NCI-H1417 (cell line): ENCODE results near the gene FYN.

ENCODE experiments used
- DNase-seq, 3 experiments: peaks; one replicate each; lab custom pipeline; 2025; lab: John Stamatoyannopoulos, UW

FYN gene

DNA sequence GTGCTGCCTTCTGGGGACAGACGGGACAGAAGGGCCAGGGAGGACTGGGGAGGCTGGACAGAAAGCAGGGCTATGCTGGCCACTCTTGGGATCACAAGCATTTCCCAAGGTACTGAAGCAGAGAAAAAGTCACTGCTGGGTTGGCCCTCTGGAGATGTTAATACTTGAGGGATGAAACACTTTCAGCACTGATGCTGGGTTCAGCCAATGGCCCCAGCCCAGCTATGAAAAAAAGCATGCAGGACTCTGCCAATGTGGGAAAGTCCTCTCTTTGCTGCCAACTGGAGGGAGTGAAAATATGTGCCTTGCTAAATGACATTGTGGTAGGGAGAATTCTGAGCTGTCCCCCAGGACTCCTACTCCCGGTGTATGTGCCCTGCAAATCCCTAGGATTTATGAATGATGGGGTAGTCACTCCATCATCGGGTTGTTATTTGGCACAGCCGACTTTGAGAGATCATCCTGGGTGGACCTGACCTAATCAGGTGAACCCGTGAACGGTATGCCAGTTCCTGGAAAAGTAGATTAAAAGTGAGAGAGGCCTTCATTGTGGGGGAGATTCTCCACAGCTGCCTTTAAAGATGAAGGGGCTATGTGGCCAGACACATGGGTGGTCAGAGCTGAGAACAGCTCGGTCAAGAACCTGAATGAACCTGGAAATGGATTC lies 147.7 kb downstream of the FYN start:
- no peak for DNase-seq

DNA sequence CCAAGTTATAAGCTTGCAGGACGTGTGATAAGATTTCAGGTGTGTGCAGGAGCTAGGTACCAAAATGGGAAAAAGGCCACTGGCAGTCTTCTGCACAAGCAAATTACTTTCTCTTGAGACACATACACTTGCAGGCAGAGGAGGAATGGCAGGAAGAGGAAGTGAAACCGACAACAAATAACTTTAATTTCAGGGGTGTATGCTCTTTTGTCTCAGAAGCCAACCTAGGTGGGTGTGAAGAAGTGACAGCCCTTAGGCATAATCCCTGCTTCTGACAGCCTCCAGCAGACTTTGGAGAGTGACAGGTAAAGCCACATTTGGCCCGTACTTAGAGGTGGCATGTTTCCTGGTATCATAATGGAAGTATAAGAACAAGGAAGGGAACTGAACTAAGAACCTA lies 148.7 kb downstream of the FYN start:
- no peak for DNase-seq

DNA sequence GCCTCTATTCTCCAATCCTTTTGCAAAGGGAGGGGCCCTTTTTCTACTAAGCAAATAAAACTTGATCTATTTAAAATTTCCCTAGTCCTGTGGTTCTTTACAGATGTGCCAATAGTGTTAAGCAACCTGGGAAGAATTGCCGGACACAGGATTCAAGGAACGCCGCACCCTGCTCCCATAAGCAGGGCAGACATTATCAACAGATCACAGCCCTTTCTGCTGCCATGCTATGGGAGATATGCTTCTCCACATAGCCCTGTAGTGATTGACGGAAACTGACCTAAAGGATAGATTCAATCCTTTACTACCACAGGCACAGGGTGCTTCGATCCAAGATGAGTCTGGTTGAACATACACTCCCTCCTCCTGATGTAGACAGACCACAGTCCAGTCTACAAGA lies 149.2 kb downstream of the FYN start:
- DNase-seq: no peak

DNA sequence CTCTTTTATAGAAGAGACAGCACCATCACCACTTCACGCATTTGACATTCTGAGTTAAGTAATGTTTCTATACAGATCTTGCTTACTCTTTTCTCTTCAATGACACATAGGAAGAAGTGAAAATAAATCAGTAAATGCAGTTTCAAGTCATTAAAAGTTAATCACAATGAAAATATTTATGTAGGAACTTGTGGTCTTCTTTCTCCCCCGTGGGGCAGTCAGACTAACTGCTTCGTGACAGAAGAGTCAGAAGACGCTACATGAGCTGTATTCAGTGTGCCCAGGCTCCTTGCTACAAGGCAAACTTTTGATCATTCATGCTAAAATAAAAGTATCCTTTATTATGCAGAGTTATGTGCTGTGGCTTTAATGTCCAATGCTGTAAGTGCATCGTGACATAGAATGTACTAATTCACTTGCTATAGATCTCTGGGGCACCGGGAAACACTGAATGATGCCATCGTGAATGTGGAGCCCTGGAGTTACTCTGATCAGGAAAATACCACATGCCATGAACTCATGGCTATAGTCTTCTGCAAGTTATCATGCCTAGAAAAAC lies 149.8 kb downstream of the FYN start:
- DNase-seq: no peak

DNA sequence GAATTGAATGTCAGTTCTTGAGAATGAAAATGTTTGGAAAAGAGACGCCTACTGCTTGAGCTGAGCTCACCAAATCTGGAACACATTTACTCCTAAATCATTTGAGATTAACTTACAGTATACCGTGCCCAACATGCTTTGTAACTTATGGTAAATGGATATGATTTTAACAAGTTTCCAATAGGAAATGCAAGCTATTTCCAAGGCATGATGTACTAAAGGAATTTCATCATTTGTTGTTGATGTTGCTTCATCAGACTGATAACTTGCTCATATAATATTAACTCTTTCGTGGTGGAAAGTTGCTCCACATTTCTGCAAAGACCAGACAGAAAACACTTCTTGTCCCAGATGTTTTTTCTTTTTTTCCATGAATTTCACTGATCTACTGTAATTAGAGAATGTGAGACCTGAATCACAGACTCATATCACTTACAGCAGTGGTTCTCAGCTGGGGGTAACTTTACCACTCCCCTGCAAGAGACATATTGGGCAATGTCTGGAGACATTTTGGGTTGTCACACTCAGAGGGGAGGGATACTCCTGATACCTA lies 151.0 kb downstream of the FYN start:
- DNase-seq: no peak

DNA sequence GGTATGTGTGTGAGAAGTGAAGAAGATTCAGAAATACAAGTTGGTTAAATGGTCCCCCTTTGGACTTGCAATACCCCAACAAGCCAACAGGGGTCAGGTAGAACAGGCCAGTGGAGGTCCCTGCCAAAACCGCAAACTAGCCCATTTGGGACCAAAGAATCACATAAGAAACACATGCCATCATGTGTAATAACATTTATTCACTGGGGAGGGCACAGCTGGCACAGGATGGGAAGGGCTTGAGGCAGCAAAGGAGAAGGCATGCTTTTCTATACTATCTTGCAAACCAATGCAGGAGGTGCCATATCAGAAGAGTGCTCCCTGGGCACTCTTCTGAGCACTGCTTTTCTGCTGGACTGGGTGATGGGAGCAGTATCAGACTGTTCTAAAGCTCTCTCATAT lies 151.5 kb downstream of the FYN start:
- no peak for DNase-seq

DNA sequence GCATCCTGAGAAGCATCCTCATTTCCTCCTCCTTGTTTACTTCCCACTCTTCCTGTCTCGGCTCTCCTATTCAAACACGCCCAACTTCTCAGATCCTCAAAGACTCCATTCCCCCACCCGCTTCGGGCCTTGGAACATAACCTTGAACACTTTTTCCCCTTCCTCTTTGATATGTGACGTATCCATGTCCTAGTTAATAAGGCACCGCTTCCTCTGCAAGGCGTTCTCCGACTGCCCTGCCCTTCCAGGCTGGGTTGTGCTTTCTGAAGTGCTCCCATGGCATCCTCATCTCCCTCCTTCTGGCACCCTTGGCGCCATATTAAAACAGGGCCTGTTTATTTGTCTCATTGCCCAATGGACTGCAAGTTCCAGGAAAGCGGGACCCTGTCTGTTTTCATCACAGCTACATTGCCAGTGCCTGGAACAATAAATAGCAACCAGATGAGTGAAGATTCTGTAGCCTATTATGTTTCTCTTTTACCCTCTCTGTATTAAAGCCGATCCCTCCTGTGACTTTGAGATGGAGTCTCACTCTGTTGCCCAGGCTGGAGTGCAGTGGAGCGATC lies 152.2 kb downstream of the FYN start:
- DNase-seq: no peak

DNA sequence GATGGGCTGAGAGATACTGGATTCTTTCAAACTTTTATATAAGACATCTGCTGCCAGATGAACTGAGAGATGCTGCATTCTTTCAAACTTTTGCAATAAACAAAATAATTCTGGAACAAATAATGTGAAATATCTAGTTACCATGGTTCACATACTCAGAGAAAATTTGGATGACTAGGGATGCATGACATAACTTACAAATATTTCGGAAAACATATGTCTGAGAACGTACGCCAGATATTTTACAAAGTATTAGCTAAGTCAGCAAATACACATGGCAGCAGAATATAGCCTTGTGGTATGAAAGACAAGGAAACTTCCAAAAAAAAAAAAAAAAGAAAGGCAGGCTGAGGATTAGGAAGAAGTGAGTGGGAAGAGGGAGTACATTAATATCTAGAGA lies 154.3 kb downstream of the FYN start:
- DNase-seq: no peak

DNA sequence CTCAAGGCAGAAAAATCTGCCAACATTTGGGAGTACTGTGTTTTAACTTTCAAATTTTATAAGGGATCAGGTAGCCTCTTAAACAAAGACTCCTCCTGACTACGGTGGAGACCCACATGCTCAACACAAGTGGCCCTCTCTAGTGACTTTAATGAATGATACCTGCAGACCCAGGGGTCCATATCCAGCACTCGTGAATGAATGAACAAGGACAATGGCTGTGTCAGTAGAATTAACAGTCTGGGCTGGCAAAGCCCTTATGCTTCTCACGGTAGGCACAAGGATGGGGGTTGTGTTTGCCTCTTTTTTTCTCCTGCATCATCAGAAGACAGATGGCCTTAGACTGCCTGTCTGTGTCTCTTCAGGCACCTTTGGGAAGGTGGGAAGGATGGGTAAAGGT lies 154.9 kb downstream of the FYN start:
- peak; percentile 11 to 82 (median 20) for DNase-seq

DNA sequence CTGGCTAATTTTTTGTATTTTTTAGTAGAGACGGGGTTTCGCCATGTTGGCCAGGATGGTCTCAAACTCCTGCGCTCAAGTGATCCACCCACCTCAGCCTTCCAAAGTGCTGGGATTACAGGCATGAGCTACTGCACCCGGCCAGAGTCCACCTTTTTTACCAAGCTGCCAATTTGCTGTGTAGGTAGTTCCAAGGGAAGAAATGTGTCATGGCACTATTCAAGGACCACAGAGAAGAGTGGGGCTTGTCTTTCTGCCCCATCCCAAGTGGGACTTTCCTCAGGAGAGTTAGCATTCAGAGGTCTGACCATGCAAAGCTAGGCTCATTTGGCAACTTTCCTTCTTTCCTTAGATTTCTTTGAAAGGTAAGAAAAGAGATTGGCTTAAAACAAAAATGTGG lies 155.6 kb downstream of the FYN start:
- no peak for DNase-seq

DNA sequence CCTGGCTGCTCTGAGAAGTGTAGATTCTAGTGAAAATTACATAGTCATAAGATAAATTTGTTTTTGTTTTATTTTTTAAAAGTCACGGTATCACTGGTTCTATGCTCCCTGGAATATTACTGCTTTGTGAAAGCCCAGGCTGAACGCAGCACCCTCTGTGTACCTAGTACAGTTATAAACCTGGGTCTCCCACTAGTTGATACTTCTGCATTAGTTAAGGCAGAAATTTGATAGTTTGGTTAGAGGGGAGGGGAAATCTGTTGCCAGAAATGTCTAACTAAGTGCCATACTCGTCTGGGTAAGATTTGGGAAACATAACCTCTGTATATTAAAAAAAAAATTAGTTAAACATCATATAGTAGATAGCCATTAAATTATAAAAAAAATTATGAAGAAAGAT lies 156.9 kb downstream of the FYN start:
- no peak for DNase-seq

DNA sequence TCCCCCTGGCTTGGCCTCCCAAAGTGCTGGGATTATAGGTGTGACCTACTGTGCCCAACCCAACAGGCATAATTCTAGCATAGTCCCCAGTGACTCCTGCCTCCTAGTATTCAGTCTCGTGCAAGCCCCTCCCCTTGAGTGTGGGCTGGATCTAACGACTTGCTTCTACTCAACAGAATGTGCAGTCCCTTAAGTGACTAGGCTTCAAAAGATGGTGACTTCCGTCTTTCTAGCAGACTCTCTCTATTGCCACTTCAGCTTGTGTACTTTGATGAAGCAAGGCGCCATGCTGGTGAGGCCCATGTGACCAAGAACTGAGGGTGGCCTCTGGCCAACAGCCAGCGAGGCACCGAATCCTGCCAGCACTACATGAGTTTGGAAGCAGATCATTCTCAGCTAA lies 157.9 kb downstream of the FYN start:
- peak in 2 of 3 experiments; percentile 13 to 95 for DNase-seq

DNA sequence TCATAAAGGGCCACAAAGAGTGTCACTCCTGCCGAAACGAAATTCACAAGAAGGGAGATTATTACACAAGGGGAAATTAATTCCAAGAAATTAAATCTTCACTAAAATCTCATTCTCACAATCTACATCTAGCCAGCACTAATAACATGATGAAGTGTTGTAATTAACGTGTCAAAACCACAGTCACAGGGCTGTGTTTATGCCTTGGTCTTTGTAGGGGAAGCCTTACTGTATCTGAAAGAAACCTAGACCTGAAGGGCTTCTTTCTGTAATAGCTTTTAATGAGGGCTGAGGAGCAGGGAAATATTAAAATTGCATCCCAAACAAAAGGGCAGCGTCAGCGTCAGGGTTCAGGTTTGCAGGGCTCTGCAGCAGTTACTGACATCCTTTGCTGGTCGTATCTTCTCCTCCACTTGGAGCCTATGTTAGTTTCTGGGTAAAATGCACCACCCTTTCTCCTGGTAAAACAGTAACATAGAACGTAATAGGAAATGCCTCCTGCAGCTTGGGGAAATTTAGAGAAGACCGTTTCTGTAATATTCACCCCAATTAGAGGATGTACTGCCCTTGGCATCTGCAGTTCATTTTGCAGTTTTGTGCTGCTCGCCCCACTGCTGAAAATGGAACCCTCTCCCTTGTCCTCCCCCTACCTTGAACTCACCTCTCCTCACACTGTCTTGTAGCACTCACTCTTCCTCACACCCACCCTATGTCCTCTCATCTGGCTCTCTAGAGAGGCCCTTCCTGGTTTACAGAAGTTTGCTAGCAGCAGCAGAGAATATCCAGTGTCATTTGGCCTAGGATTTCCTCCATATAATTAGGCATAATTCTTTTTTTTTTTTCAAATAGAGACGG lies 158.6 kb downstream of the FYN start:
- DNase-seq: peak in 2 of 3 experiments; percentile 12 to 71

DNA sequence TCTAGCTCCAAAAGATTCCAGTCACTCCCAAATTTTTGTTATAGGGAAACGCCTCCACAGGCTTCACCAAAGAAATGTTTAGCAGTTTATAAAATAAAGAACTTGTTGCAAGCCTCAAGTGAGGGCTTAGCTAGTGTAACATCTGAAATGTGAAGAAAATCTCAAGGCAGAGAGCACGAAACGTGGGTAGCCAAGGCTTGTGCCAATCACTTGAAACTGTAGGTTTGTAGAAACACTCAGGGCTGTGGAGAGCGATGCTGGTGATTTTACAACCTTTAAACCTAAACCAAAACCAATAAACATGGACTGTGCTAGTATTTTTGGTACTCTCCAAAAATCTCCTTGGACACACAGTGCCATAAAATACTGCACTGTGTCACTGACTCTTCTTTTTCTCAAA lies 159.4 kb downstream of the FYN start:
- DNase-seq: no peak

DNA sequence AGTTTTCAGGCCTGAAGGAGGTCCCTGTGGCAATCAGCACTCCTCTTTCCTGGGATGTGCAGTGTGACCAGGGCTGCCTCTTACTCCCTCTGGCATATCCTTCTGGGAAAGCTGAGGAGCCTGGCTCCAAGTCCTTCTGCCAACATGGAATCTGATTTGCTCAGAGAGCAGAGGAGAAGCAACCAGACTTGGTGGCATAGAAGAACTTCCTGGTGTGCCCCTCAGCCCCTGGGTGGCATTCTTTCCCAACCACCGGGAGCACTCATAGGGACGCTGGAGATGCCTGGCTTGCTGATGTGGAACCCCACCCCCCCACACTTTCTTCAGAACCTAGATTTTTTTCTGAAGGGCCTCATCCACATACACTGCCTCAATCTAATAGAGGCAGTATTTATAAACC lies 160.0 kb downstream of the FYN start:
- no peak for DNase-seq

DNA sequence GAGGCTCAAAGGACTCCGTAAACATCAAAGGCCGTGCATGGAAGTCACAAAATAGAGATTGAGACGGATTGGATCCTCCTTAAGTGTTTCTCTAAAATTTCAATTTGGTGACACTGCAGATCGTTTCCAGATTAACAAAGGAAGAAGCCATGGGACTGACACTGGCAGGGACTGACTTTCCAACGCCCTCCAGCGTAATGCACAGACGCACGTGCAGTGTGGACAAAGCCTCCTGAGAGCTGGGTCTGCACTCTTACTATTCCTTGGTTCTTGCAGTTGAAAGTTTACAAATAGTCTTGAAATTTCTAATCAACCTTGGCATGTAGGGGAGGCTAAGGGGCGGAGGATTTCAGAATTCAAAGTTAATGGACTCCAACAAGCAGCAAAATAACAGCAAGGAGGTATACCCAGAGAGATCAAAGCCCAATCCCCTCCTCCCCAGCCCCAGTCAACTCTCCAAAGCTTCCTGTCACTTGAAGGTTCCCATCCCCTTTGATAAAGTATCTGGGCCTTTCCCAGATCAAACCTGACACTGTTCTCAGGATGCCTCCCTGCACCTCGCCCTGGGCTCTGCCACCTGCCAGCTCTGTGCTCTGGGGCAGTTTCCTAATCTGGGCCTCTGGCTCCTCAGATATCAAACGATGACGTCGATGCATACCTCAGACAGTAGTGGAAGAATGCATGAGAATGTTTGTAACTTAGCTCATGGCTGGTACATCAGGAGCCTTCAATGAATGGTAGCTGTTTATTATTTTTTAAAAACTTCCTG lies 161.1 kb downstream of the FYN start:
- peak in 1 of 3 experiments; percentile 43 for DNase-seq

DNA sequence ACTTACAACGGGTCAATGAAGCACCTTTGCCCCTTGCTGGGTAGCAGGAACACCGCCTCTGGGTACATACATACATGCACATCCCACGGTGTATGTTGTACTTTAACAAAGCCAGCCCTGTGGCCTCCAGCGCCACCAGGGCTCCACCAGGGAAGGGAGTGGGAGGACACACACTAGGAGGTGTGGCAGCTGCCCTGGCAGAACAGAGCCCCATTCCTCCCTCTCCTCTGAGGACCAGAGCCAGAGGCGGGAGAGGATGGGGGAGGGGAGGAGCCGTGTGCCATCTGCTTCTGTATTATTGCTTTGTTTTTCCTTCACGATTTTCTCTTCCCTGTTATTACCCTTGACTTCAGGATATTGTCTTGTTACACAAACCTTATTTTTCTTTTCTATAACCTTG lies 161.8 kb downstream of the FYN start:
- DNase-seq: peak; percentile 79 to 92 (median 80)

DNA sequence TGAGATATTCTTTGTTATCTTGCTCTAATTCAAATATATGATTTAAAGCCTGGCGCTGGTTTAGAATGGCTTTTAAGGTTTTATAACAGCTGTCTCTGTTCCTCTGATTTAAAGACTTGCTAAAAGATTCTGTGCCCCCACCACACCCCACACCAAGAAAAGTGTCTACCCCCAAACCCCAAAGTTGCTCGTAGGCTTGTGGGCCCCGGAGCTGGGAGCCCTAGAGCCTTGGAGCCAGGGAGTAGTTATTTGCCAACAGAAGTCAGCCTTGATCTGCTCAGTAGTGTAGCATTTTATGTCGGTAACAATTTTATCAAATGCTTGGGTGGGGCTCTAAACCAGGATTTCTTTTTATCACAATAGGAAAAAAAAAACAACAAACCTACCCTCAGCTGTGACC lies 162.3 kb downstream of the FYN start:
- no peak for DNase-seq

DNA sequence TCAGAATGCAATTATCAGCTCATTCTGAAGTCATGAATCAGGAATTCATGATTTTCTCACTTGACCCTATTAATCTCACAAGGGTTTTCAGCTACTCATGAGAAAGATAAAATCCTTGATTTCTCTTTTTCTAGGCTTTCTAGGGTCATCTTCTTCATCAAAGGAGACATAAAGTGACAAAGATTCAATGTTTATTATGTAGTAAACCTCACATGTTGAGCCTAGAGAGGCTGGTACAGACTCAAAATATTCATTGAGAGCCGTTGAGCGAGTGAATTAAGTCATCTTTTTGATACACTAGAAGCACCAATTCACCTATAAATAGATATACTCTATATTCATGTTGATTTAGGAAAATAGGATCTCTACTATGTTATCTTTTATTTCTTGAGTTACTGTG lies 162.8 kb downstream of the FYN start:
- DNase-seq: peak in 1 of 3 experiments; percentile 18

DNA sequence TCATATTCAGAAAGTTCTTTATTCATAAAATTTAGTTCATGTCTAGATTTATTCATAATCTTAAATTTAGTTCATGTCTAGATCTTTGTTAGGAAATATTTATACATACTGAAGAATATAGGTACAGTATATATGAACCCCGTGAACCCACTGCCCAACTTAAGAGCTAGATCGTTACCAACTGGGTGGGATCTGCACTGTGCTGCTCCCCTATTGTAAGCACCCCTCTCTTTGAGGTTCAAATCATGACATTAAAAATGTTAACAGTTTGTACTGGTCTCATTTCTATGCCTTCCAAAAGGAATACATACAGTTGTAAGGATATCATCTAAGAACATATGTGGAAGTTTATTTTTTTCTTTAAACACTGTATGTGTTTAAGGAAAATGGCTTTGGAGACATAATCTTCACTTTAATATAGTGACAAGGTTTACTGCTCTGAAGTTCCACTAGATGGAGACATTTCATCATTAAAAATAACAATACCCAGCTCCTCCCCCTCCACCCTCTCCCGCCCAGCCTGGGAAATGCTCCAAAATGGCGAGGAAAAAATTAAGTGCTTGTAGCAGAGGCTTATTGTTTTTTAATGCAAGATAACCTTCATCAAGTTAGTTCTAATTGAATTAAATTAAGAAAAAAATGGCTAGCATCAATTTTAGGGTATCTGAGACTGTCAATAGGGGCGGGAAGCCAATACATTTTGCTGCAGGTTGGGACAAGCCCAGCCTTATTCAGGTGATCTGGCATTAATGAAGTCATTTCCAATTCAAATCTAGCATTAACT lies 163.4 kb downstream of the FYN start:
- peak; percentile 59 to 81 (median 70) for DNase-seq

DNA sequence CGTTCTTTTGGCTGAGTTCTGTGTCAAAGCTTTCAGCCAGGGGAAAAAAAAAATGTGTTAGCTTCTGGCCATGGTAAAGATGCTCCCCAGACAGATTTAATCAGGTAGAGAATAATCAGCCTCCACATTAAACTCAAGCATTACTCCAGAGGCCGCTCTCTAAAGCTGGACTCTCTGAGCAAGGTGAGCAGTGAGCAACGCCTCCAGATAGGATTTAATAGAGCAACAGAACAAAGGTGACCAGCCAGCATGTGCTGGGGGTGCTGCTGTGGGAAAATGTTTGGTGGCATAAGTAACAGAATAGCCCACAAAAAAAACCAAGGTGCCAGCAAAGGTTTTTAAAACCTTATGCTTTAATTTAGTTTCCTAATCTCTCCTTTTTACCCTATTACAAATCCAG lies 164.1 kb downstream of the FYN start:
- DNase-seq: no peak
